Measurements from ENCODE around the gene CCNYL1. TPM values are rescaled to one million over a fixed set of nuclear protein-coding genes. Genes with fewer than 3 reads are reported as not detected.

CCNYL1 gene
- total and polyA plus RNA-seq, 7 donors, result 6.1 to 15.7 (median 7.7) TPM

DNA sequence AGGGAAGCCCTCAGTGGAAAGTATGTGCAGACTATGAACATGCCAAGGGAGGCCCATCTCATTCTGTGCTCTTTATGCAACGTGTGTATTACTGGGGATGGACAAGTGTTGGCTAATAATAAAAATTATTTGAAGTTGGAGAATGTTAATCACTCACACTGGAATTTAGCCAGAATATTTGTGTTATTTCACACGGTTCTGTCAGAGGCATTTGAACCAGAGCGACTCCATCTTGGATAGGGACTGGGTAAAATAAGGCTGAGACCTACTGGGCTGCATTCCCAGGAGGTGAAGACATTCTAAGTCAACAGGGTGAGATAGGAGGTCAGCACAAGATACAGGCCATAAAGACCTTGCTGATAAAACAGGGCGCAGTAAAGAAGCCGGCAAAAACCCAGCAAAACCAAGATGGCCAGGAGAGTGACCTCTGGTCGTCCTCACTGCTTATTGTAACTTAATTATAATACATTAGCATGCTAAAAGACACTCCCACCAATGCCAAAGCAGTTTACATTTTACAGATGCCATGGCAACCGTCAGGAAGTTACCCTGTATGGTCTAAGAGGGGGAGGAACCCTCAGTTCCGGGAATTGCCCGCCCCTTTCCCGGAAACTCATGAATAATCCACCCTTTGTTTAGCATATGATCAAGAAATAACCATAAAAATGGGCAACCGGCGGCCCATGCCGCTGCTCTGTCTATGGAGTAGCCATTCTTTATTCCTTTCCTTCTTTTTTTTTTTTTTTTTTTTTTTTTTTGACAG lies 60.8 kb downstream of the CCNYL1 start:
- DNase-seq (peak in 1 of 2 donors; percentile 65), ATAC-seq (no peak)
- intact Hi-C loops (cut with DNase I), result no loop called here
- no peak for TF ChIP-seq CTCF (IDR thresholded peaks at IDR 0.05)
- WGBS, 3 donors, result 60 to 68% (median 63%) methylated on average over 13 of the region's 13 CpGs
- no peak overlapping the region for H3K4me3 ChIP-seq
- no peaks in the 10 kb centered on the region for H3K4me1 ChIP-seq
- peaks cover 0 to 4% of the 10 kb centered on the region in 2 donors for H3K36me3 ChIP-seq (ENCODE audit: insufficient read depth in 1 of 2, low read depth in 1 of 2)
- H3K27ac ChIP-seq, result no peak overlapping the region
- H3K27me3 ChIP-seq (ENCODE audit: insufficient read depth in 3 of 3, low read length in 2 of 3), result no peaks in the 10 kb centered on the region
- no peaks in the 10 kb centered on the region for H3K9me3 ChIP-seq

DNA sequence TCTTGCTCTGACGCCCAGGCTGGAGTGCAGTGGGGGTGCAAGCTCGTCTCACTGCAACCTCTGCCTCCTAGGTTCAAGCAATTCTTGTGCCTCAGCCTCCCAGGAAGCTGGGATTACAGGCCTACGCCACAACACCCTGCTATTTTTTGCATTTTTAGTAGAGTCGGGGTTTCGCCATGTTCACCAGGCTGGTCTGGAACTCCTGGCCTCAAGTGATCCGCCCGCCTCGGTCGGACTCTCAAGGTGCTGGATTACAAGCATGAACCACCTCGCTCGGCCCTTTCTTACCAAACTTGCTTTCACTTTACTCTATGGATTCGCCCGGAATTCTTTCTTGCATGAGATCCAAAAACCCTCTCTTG lies 61.4 kb downstream of the CCNYL1 start:
- intact Hi-C loops (cut with DNase I), result no loop called here
- H3K36me3 ChIP-seq (ENCODE audit: insufficient read depth in 1 of 2, low read depth in 1 of 2), result no peaks in the 10 kb centered on the region
- H3K27ac ChIP-seq, result no peak overlapping the region
- no peak for TF ChIP-seq CTCF (IDR thresholded peaks at IDR 0.05)
- no peaks in the 10 kb centered on the region for H3K4me1 ChIP-seq
- WGBS, 3 donors, result 85 to 93% (median 91%) methylated on average over 13 of the region's 13 CpGs
- ATAC-seq, result no peak
- H3K27me3 ChIP-seq (ENCODE audit: insufficient read depth in 3 of 3, low read length in 2 of 3), result no peaks in the 10 kb centered on the region
- no peaks in the 10 kb centered on the region for H3K9me3 ChIP-seq
- no peak for DNase-seq
- H3K4me3 ChIP-seq, result no peak overlapping the region

- no peak overlapping the region for H3K4me3 ChIP-seq
- H3K36me3 ChIP-seq (ENCODE audit: insufficient read depth in 1 of 2, low read depth in 1 of 2), result no peaks in the 10 kb centered on the region
- TF ChIP-seq CTCF (IDR thresholded peaks at IDR 0.05), result no peak
- DNase-seq, result no peak
- WGBS, 3 donors, result 65 to 85% (median 70%) methylated on average over 3 of the region's 3 CpGs
- no peak for ATAC-seq
- no peaks in the 10 kb centered on the region for H3K27me3 ChIP-seq (ENCODE audit: insufficient read depth in 3 of 3, low read length in 2 of 3)
- H3K4me1 ChIP-seq, result no peaks in the 10 kb centered on the region
- no peaks in the 10 kb centered on the region for H3K9me3 ChIP-seq
- H3K27ac ChIP-seq, result no peak overlapping the region
- intact Hi-C loops (cut with DNase I), result no loop called here
Observed at GRCh38 chr2:207775473-207775872, 64.0 kb downstream of the CCNYL1 start.

- no peak for TF ChIP-seq CTCF (IDR thresholded peaks at IDR 0.05)
- 85 to 87% (median 87%) methylated on average over 6 of the region's 6 CpGs for WGBS, 3 donors
Observed at GRCh38 chr2:207777124-207777523, 65.7 kb downstream of the CCNYL1 start.

More at GRCh38 chr2:207777124-207777523, 65.7 kb downstream of the CCNYL1 start:
- ATAC-seq, result no peak
- intact Hi-C loops (cut with DNase I), result no loop called here
- DNase-seq, result no peak
- H3K4me1 ChIP-seq, result no peaks in the 10 kb centered on the region
- no peak overlapping the region for H3K27ac ChIP-seq
- no peak overlapping the region for H3K4me3 ChIP-seq
- H3K36me3 ChIP-seq (ENCODE audit: insufficient read depth in 1 of 2, low read depth in 1 of 2), result no peaks in the 10 kb centered on the region
- no peaks in the 10 kb centered on the region for H3K9me3 ChIP-seq
- no peaks in the 10 kb centered on the region for H3K27me3 ChIP-seq (ENCODE audit: insufficient read depth in 3 of 3, low read length in 2 of 3)

All from psoas muscle (tissue), 8 donors.